Fibroblast of pulmonary artery (primary cell): ENCODE data around the gene ZNF408.

Experiments used
- DNase-seq: peaks from one replicate; pipeline ENCODE4 v3.0.0-alpha.2; 2010; ENCODE audit warnings: low read depth
- H3K4me3 ChIP-seq: replicated peaks from 2 replicates; pipeline ENCODE4 v1.5.1; 2011; ENCODE audit warnings: low read depth, mild to moderate bottlenecking, control low read depth, low read length, moderate library complexity
- CTCF ChIP-seq: IDR thresholded peaks from 2 replicates; pipeline ENCODE4 v1.5.1; 2011; ENCODE audit warnings: mild to moderate bottlenecking, control low read depth, low read length, inconsistent platforms; ENCODE audit errors: missing control alignments

The ZNF408 gene

DNA sequence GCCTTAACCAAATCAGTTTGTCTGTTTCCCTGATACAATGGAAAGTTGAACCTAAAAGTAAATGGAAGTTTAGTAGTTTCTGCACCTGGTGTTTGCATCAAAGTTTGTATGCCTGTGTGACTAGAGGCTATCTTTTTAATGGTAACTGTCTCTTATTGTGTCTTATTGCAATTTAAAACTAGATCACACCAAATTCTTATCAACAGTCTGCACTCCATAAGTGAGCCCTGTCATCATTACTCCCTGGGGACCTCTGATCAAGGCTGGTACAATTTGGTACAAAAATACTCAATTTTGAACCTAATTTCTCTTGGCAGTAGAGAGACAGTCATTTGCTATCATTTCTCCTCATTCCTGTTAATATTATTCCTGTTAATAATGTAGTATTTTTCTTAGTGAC is 38.5 kb upstream of the ZNF408 start:
- TF ChIP-seq CTCF = no peak
- no peak overlapping the region for H3K4me3 ChIP-seq
- no peak for DNase-seq

GRCh38 chr11:46663277-46663940 is 37.4 kb upstream of the ZNF408 start:
- no peak overlapping the region for H3K4me3 ChIP-seq
- DNase-seq = no peak
- no peak for TF ChIP-seq CTCF

DNA sequence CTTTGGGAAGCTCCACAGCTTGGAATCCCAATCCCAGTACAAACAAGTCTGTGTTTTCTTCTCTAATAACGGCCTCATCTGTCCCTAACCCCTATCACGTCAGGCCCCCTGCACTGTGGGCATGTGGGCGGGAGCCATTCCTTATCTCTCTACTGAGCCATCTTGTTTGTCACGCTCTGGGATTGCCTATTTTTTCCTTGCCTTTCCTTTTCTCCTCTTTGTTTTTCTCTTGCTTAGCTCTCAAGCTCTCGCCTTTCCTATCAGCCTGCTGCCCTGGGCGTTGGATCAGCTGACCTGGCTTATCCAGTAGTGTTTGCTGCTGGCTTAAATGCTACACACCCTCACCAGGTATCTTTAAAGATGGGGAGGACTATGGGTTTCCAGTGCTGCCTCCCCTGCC is 36.2 kb upstream of the ZNF408 start:
- no peak for TF ChIP-seq CTCF
- DNase-seq = no peak

GRCh38 chr11:46665356-46665755 is 35.5 kb upstream of the ZNF408 start:
- no peak for DNase-seq
- no peak overlapping the region for H3K4me3 ChIP-seq
- no peak for TF ChIP-seq CTCF

More for the DNA sequence above, 36.2 kb upstream of the ZNF408 start:
- H3K4me3 ChIP-seq = no peak overlapping the region

DNA sequence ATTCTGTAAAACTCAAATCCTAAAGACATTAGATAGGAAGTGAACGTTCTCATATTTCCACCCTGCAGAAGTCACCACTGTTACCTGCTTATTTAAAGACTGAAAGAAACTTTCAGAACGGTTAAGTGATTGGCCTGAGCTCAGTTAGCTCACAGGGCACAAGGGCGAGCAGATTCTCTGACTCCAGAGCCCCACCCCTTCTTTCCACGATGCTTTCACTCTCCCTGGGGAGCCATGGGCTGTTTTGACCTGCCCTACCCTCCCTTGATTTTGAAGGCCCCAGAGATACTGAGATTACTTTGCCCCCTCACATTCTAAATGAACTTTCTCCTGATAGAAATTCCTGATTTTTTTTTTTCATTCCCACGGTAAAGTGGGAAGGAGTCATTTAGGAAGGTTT is 34.3 kb upstream of the ZNF408 start:
- no peak overlapping the region for H3K4me3 ChIP-seq
- TF ChIP-seq CTCF = no peak
- DNase-seq = no peak

DNA sequence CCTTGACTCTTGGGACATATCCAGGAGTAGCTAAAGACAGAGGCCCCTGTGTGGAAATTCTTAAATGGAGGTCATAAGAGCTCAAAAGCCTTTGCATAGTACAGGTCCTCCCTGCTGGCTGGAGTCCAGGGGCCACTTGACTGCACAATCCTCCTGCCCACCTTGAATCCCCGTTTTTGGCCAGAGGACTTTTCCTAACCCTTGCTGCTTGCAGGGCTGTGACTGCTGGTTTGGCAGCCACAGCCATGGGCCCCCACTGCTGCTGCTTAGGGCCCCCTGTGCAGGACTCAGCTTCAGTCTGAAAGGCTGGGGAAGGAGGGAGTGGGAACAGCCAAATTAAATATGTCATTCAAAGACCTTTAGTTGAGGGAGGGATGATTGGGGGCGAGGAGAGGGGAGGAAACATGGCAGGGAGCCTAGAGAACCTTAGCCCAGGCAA is 33.8 kb upstream of the ZNF408 start:
- TF ChIP-seq CTCF = no peak
- DNase-seq = peak; percentile 33
- H3K4me3 ChIP-seq = no peak overlapping the region

- DNase-seq = no peak
- no peak overlapping the region for H3K4me3 ChIP-seq
- no peak for TF ChIP-seq CTCF
These were observed 32.2 kb upstream of the ZNF408 start for GRCh38 chr11:46668480-46669085.
